Parathyroid adenoma (tissue), 2 donors: ENCODE data around the gene SPRY4.

Source experiments
- H2AFZ ChIP-seq: fragments of 300-600 bp; sonication (generic); one replicate; pipeline ENCODE4 v1.7.0; 2017; ENCODE audit warnings: antibody characterized with exemption, mild to moderate bottlenecking
- H3K27ac ChIP-seq: fragments of 300-600 bp; sonication (generic); one replicate; pipeline ENCODE4 v1.7.0; 2017
- H3K27me3 ChIP-seq: fragments of 300-600 bp; sonication (generic); one replicate; pipeline ENCODE4 v1.7.0; 2017; ENCODE audit warnings: low read length; ENCODE audit not compliant: control insufficient read depth, insufficient read depth
- H3K36me3 ChIP-seq: fragments of 300-600 bp; sonication (generic); one replicate; pipeline ENCODE4 v1.7.0; 2017; ENCODE audit warnings: low read length; ENCODE audit not compliant: control insufficient read depth, insufficient read depth
- H3K4me1 ChIP-seq: fragments of 300-600 bp; sonication (generic); one replicate; pipeline ENCODE4 v1.7.0; 2017; ENCODE audit warnings: control low read depth
- H3K4me2 ChIP-seq: fragments of 300-600 bp; sonication (generic); one replicate; pipeline ENCODE4 v1.7.0; 2017; ENCODE audit warnings: low read length
- H3K4me3 ChIP-seq: fragments of 300-600 bp; sonication (generic); one replicate; pipeline ENCODE4 v1.7.0; 2017; ENCODE audit warnings: low read depth, low read length
- H3K79me2 ChIP-seq: fragments of 300-600 bp; sonication (generic); one replicate; pipeline ENCODE4 v1.7.0; 2017; ENCODE audit warnings: control low read depth
- H3K9ac ChIP-seq: fragments of 300-600 bp; sonication (generic); one replicate; pipeline ENCODE4 v1.7.0; 2017; ENCODE audit warnings: mild to moderate bottlenecking
- H3K9me3 ChIP-seq: fragments of 300-600 bp; sonication (generic); one replicate; pipeline ENCODE4 v1.7.0; 2017; ENCODE audit warnings: low read length; ENCODE audit not compliant: control insufficient read depth
- CTCF ChIP-seq: fragments of 300-600 bp; sonication (generic); IDR thresholded peaks from one replicate; pipeline ENCODE4 v1.7.0; 2017; ENCODE audit warnings: antibody characterized with exemption, mild to moderate bottlenecking
- donor health status: primary hyperparathyroidism.

Gene SPRY4

GRCh38 chr5:142296914-142297417 lies 27.9 kb downstream of the SPRY4 start:
- no peaks in the 10 kb centered on the region for H3K79me2 ChIP-seq
- no peaks in the 10 kb centered on the region for H3K9me3 ChIP-seq
- H3K36me3 ChIP-seq = no peaks in the 10 kb centered on the region
- H3K4me3 ChIP-seq = no peak overlapping the region
- peak overlapping the region; percentile 15 for H3K27ac ChIP-seq
- no peak for TF ChIP-seq CTCF
- H3K27me3 ChIP-seq = no peaks in the 10 kb centered on the region
- H3K4me1 ChIP-seq = no peaks in the 10 kb centered on the region
- H3K4me2 ChIP-seq = no peak overlapping the region
- H2AFZ ChIP-seq = no peak overlapping the region
- H3K9ac ChIP-seq = no peak overlapping the region

- Histone ChIP-seq H3K4me2 (no peak overlapping the region), H3K36me3 (no peaks in the 10 kb centered on the region), H3K4me3 (no peak overlapping the region), H3K27ac (peak overlapping the region; percentile 15), H3K9ac (no peak overlapping the region), H2AFZ (no peak overlapping the region), H3K4me1 (no peaks in the 10 kb centered on the region), H3K79me2 (no peaks in the 10 kb centered on the region), H3K27me3 (no peaks in the 10 kb centered on the region), H3K9me3 (no peaks in the 10 kb centered on the region)
- no peak for TF ChIP-seq CTCF
These were observed 28.6 kb downstream of the SPRY4 start for GRCh38 chr5:142295960-142296860.

- Histone ChIP-seq H3K4me1 (no peaks in the 10 kb centered on the region), H3K36me3 (no peaks in the 10 kb centered on the region), H3K27ac (peak overlapping the region; percentile 17), H3K27me3 (no peaks in the 10 kb centered on the region), H3K4me2 (no peak overlapping the region), H3K4me3 (no peak overlapping the region), H3K9me3 (no peaks in the 10 kb centered on the region), H3K79me2 (no peaks in the 10 kb centered on the region), H2AFZ (no peak overlapping the region), H3K9ac (no peak overlapping the region)
- TF ChIP-seq CTCF = no peak
These were observed 29.6 kb downstream of the SPRY4 start for GRCh38 chr5:142295084-142295758.

- no peak for TF ChIP-seq CTCF
- Histone ChIP-seq H3K4me2 (no peak overlapping the region), H3K79me2 (no peaks in the 10 kb centered on the region), H2AFZ (no peak overlapping the region), H3K4me1 (no peaks in the 10 kb centered on the region), H3K27me3 (no peaks in the 10 kb centered on the region), H3K4me3 (no peak overlapping the region), H3K27ac (no peak overlapping the region), H3K9me3 (no peaks in the 10 kb centered on the region), H3K36me3 (no peaks in the 10 kb centered on the region), H3K9ac (no peak overlapping the region)
These were observed 31.3 kb downstream of the SPRY4 start for GRCh38 chr5:142293486-142293885.
